WTC11 (cell line): ENCODE data around the gene H6PD.

Experiments
- CTCF ChIP-seq: fragments of 200-600 bp; IDR thresholded peaks from 2 replicates; pipeline ENCODE4 v1.8.0; 2022; ENCODE audit warnings: antibody characterized with exemption
- ESRRA ChIP-seq: sonication (generic); formaldehyde crosslinking; IDR thresholded peaks from 2 replicates; pipeline ENCODE4 v1.8.1; 2022; ENCODE audit warnings: mild to moderate bottlenecking, missing genetic modification reagents, borderline replicate concordance
- MAX ChIP-seq: sonication (generic); formaldehyde crosslinking; IDR thresholded peaks from 2 replicates; pipeline ENCODE4 v1.8.0; 2022; ENCODE audit warnings: mild to moderate bottlenecking, missing genetic modification reagents
- ZNF121 ChIP-seq: sonication (generic); formaldehyde crosslinking; IDR thresholded peaks from 2 replicates; pipeline ENCODE4 v1.8.0; 2023; ENCODE audit warnings: missing genetic modification reagents

GRCh38 chr1:9306006-9306405 is 71.4 kb downstream of the H6PD start:
- TF ChIP-seq CTCF (no peak), ZNF121 (CRISPR knock-in tag) (no peak), MAX (CRISPR knock-in tag) (no peak), ESRRA (CRISPR knock-in tag) (no peak)
